Hepatocyte (in vitro differentiated cells): ENCODE data around the gene IQCM. TPM values are rescaled to one million over a fixed set of nuclear protein-coding genes. Genes with fewer than 3 reads are reported as not detected.

Source experiments
- DNase-seq: peaks from one replicate; pipeline ENCODE4 v3.0.0-alpha.2; 2016; ENCODE audit warnings: low spot score
- H2AFZ ChIP-seq: fragments of 200-600 bp; sonication (generic); 2 replicates; pipeline ENCODE4 v1.6.0; 2016; ENCODE audit warnings: antibody characterized with exemption, mild to moderate bottlenecking
- H3K27ac ChIP-seq: fragments of 200-600 bp; sonication (generic); 2 replicates; pipeline ENCODE4 v1.5.1; 2016; ENCODE audit warnings: mild to moderate bottlenecking
- H3K27me3 ChIP-seq: fragments of 200-600 bp; sonication (generic); 2 replicates; pipeline ENCODE4 v1.6.1; 2016
- H3K36me3 ChIP-seq: fragments of 200-600 bp; sonication (generic); replicated peaks from 2 replicates; pipeline ENCODE4 v1.5.1; 2016; ENCODE audit warnings: low read depth; ENCODE audit not compliant: insufficient read depth
- H3K4me1 ChIP-seq: fragments of 200-600 bp; sonication (generic); 2 replicates; pipeline ENCODE4 v1.5.1; 2016; ENCODE audit warnings: mild to moderate bottlenecking, moderate library complexity; ENCODE audit not compliant: insufficient read depth
- H3K4me2 ChIP-seq: fragments of 200-600 bp; sonication (generic); 2 replicates; pipeline ENCODE4 v1.6.0; 2016
- H3K4me3 ChIP-seq: fragments of 200-600 bp; sonication (generic); 2 replicates; pipeline ENCODE4 v1.5.1; 2016; ENCODE audit warnings: mild to moderate bottlenecking
- H3K79me2 ChIP-seq: fragments of 200-600 bp; sonication (generic); 2 replicates; pipeline ENCODE4 v1.6.0; 2017; ENCODE audit warnings: mild to moderate bottlenecking
- H3K9me2 ChIP-seq: fragments of 200-600 bp; sonication (generic); replicated peaks from 2 replicates; pipeline ENCODE4 v1.6.0; 2017; ENCODE audit warnings: mild to moderate bottlenecking; ENCODE audit not compliant: insufficient read depth
- H3K9me3 ChIP-seq: fragments of 200-600 bp; sonication (generic); 2 replicates; pipeline ENCODE4 v1.5.1; 2016; ENCODE audit warnings: low read depth, mild to moderate bottlenecking
- H4K20me1 ChIP-seq: fragments of 200-600 bp; sonication (generic); 2 replicates; pipeline ENCODE4 v1.6.0; 2016; ENCODE audit warnings: mild to moderate bottlenecking; ENCODE audit not compliant: insufficient read depth, poor library complexity, severe bottlenecking
- CTCF ChIP-seq: fragments of 200-600 bp; sonication (generic); IDR thresholded peaks from 2 replicates; pipeline ENCODE4 v1.5.1; 2016; ENCODE audit warnings: antibody characterized with exemption, mild to moderate bottlenecking; ENCODE audit not compliant: poor library complexity
- EZH2 ChIP-seq: fragments of 200-600 bp; sonication (generic); IDR thresholded peaks from 2 replicates; pipeline ENCODE4 v1.6.1; 2016; ENCODE audit warnings: antibody characterized with exemption, mild to moderate bottlenecking, borderline replicate concordance
- EZH2phosphoT487 ChIP-seq: fragments of 200-600 bp; sonication (generic); IDR thresholded peaks from one replicate; pipeline ENCODE4 v1.6.1; 2018; ENCODE audit warnings: antibody characterized with exemption, mild to moderate bottlenecking, low read depth, moderate library complexity; ENCODE audit not compliant: unreplicated experiment, severe bottlenecking
- WGBS: methylation state at CpG from one replicate; pipeline ENCODE4 v1.1.6; 2016; ENCODE audit warnings: low lambda C conversion rate; ENCODE audit errors: missing lambda C conversion rate; 5-methylcytosine and 5-hydroxymethylcytosine counted together
- polyA plus RNA-seq: library from polyadenylated mRNA; unstranded; fragments of >200 nt; fragmentation: Nextera tagmentation; extraction: Ambion mirVana; gene quantifications from 2 replicates; pipeline ENCODE4 v1.2.1, GENCODE V29; 2016
- total RNA-seq: library from RNA; depleted of rRNA; stranded (reverse); fragments of >200 nt; gene quantifications from 2 replicates; pipeline ENCODE4 v1.2.3, GENCODE V29; 2014

IQCM gene
- total and polyA plus RNA-seq, 2 experiments from 2014 or later, result 0.06 to 1.5 TPM

GRCh38 chr4:149708513-149709130, 107.0 kb downstream of the IQCM start:
- H3K4me2 ChIP-seq, result no peak overlapping the region
- no peaks in the 10 kb centered on the region for H4K20me1 ChIP-seq
- H3K36me3 ChIP-seq, result no peaks in the 10 kb centered on the region
- no peaks in the 10 kb centered on the region for H3K4me1 ChIP-seq
- H3K9me3 ChIP-seq, result no peaks in the 10 kb centered on the region
- no peaks in the 10 kb centered on the region for H3K9me2 ChIP-seq
- no peaks in the 10 kb centered on the region for H3K79me2 ChIP-seq
- H3K4me3 ChIP-seq, result no peak overlapping the region
- TF ChIP-seq EZH2 (no peak), EZH2phosphoT487 (no peak), CTCF (no peak)
- WGBS, result 56% methylated on average over 1 of the region's 1 CpG
- peak; percentile 6 for DNase-seq
- H2AFZ ChIP-seq, result no peak overlapping the region
- H3K27me3 ChIP-seq, result no peaks in the 10 kb centered on the region
- peak overlapping the region; percentile 2 for H3K27ac ChIP-seq

- no peaks in the 10 kb centered on the region for H3K36me3 ChIP-seq
- no peaks in the 10 kb centered on the region for H4K20me1 ChIP-seq
- H2AFZ ChIP-seq, result no peak overlapping the region
- no peak overlapping the region for H3K4me3 ChIP-seq
- WGBS, result 23% methylated on average over 1 of the region's 1 CpG
- no peaks in the 10 kb centered on the region for H3K79me2 ChIP-seq
- no peaks in the 10 kb centered on the region for H3K27me3 ChIP-seq
- no peaks in the 10 kb centered on the region for H3K9me2 ChIP-seq
- TF ChIP-seq EZH2phosphoT487 (no peak), EZH2 (no peak), CTCF (no peak)
- no peak overlapping the region for H3K27ac ChIP-seq
- no peak overlapping the region for H3K4me2 ChIP-seq
- no peak for DNase-seq
- no peaks in the 10 kb centered on the region for H3K4me1 ChIP-seq
- H3K9me3 ChIP-seq, result no peaks in the 10 kb centered on the region
These were observed 107.8 kb downstream of the IQCM start for GRCh38 chr4:149707862-149708261.

- Histone ChIP-seq H3K4me3 (no peak overlapping the region), H3K9me2 (no peaks in the 10 kb centered on the region), H3K36me3 (no peaks in the 10 kb centered on the region), H3K4me1 (no peaks in the 10 kb centered on the region), H4K20me1 (no peaks in the 10 kb centered on the region), H3K27me3 (no peaks in the 10 kb centered on the region), H3K79me2 (no peaks in the 10 kb centered on the region), H3K27ac (no peak overlapping the region), H2AFZ (no peak overlapping the region), H3K4me2 (no peak overlapping the region), H3K9me3 (no peaks in the 10 kb centered on the region)
- no peak for TF ChIP-seq EZH2
- TF ChIP-seq EZH2phosphoT487, result no peak
- TF ChIP-seq CTCF, result no peak
- no peak for DNase-seq
These were observed 108.7 kb downstream of the IQCM start for GRCh38 chr4:149706942-149707341.
